RWPE2 (cell line): ENCODE data around the gene ALLC.
"Not testable (repeated sequence)": the region's sequence is repeated elsewhere in the genome, so short reads cannot be mapped to it uniquely, and the experiment has no call there.

Experiments used
- ATAC-seq: fragments of 200-7000 bp; cut with Tn5 transposase; 3 replicates; pipeline ENCODE4 v1.9.1; 2021; ENCODE audit warnings: low read depth
- DNase-seq: peaks from one replicate; pipeline ENCODE4 v3.0.0-alpha.2; 2020; ENCODE audit warnings: low spot score
- H3K27ac ChIP-seq: fragments of 450-650 bp; 2 replicates; pipeline ENCODE4 v1.5.1; 2017; ENCODE audit warnings: mild to moderate bottlenecking; ENCODE audit not compliant: poor library complexity, severe bottlenecking
- H3K27me3 ChIP-seq: fragments of 250-450 bp; sonication (Bioruptor Pico); 2 replicates; pipeline ENCODE4 v1.5.1; 2021; ENCODE audit warnings: mild to moderate bottlenecking, moderate library complexity; ENCODE audit not compliant: insufficient read depth, poor library complexity, severe bottlenecking
- H3K36me3 ChIP-seq: fragments of 250-450 bp; sonication (Bioruptor Pico); 2 replicates; pipeline ENCODE4 v1.5.1; 2020; ENCODE audit warnings: low read depth, mild to moderate bottlenecking, moderate library complexity
- H3K4me1 ChIP-seq: fragments of 250-450 bp; sonication (Bioruptor Pico); 2 replicates; pipeline ENCODE4 v1.5.1; 2021; ENCODE audit warnings: mild to moderate bottlenecking, moderate library complexity; ENCODE audit not compliant: insufficient read depth, poor library complexity, severe bottlenecking
- H3K4me3 ChIP-seq: fragments of 250-450 bp; sonication (Bioruptor Pico); 2 replicates; pipeline ENCODE4 v1.5.1; 2021; ENCODE audit warnings: mild to moderate bottlenecking, moderate library complexity; ENCODE audit not compliant: severe bottlenecking
- H3K9me3 ChIP-seq: fragments of 250-450 bp; sonication (Bioruptor Pico); 2 replicates; pipeline ENCODE4 v1.5.1; 2021; ENCODE audit warnings: mild to moderate bottlenecking, moderate library complexity; ENCODE audit not compliant: severe bottlenecking
- TF ChIP-seq, protein P1 (sequence below): fragments of 450-650 bp; IDR thresholded peaks from one replicate; pipeline ENCODE4 v1.5.1; 2017; ENCODE audit warnings: mild to moderate bottlenecking, moderate library complexity; ENCODE audit not compliant: poor library complexity, severe bottlenecking

The ALLC gene

GRCh38 chr2:3617198-3617890 lies 40.7 kb upstream of the ALLC start:
- H3K4me1 ChIP-seq, result peaks cover 13% of the 10 kb centered on the region
- TF ChIP-seq, protein P1, sequence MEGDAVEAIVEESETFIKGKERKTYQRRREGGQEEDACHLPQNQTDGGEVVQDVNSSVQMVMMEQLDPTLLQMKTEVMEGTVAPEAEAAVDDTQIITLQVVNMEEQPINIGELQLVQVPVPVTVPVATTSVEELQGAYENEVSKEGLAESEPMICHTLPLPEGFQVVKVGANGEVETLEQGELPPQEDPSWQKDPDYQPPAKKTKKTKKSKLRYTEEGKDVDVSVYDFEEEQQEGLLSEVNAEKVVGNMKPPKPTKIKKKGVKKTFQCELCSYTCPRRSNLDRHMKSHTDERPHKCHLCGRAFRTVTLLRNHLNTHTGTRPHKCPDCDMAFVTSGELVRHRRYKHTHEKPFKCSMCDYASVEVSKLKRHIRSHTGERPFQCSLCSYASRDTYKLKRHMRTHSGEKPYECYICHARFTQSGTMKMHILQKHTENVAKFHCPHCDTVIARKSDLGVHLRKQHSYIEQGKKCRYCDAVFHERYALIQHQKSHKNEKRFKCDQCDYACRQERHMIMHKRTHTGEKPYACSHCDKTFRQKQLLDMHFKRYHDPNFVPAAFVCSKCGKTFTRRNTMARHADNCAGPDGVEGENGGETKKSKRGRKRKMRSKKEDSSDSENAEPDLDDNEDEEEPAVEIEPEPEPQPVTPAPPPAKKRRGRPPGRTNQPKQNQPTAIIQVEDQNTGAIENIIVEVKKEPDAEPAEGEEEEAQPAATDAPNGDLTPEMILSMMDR, result no peak
- DNase-seq (peak; percentile 15), ATAC-seq (no peak)
- H3K36me3 ChIP-seq, result no peaks in the 10 kb centered on the region
- peaks cover 3% of the 10 kb centered on the region for H3K9me3 ChIP-seq
- H3K4me3 ChIP-seq, result no peak overlapping the region
- H3K27ac ChIP-seq, result no peak overlapping the region
- H3K27me3 ChIP-seq, result no peaks in the 10 kb centered on the region

- no peak overlapping the region for H3K27ac ChIP-seq
- H3K9me3 ChIP-seq, result peaks cover 3% of the 10 kb centered on the region
- H3K27me3 ChIP-seq, result no peaks in the 10 kb centered on the region
- no peaks in the 10 kb centered on the region for H3K36me3 ChIP-seq
- DNase-seq (no peak), ATAC-seq (no peak)
- TF ChIP-seq, protein P1, result no peak
- peaks cover 13% of the 10 kb centered on the region for H3K4me1 ChIP-seq
- no peak overlapping the region for H3K4me3 ChIP-seq
Measured at GRCh38 chr2:3618367-3618766, 39.6 kb upstream of the ALLC start.

GRCh38 chr2:3619033-3619432 lies 39.0 kb upstream of the ALLC start:
- no peak overlapping the region for H3K4me3 ChIP-seq
- H3K27me3 ChIP-seq, result no peaks in the 10 kb centered on the region
- TF ChIP-seq, protein P1, result no peak
- H3K4me1 ChIP-seq, result peaks cover 13% of the 10 kb centered on the region
- peaks cover 3% of the 10 kb centered on the region for H3K9me3 ChIP-seq
- H3K27ac ChIP-seq, result no peak overlapping the region
- ATAC-seq (no peak), DNase-seq (no peak)
- H3K36me3 ChIP-seq, result no peaks in the 10 kb centered on the region

DNA sequence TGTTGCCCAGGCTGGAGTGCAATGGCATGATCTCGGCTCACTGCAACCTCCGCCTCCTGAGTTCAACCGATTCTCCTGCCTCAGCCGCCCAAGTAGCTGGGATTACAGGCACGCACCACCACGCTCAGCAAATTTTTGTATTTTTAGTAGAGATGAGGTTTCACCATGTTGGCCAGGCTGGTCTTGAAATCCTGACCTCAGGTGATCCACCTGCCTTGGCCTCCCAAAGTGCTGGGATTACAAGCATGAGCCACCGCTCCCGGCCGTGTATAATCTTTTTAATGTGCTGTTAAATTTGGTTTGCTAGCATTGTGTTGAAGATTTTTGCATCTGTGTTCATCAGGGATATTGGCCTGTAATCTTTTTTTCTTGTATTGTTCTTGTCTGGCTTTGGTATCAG lies 38.3 kb upstream of the ALLC start:
- not testable (repeated sequence) for H3K27ac ChIP-seq, H3K4me3 ChIP-seq, DNase-seq, H3K9me3 ChIP-seq, H3K27me3 ChIP-seq, H3K36me3 ChIP-seq, ATAC-seq
- peaks cover 13% of the 10 kb centered on the region for H3K4me1 ChIP-seq

DNA sequence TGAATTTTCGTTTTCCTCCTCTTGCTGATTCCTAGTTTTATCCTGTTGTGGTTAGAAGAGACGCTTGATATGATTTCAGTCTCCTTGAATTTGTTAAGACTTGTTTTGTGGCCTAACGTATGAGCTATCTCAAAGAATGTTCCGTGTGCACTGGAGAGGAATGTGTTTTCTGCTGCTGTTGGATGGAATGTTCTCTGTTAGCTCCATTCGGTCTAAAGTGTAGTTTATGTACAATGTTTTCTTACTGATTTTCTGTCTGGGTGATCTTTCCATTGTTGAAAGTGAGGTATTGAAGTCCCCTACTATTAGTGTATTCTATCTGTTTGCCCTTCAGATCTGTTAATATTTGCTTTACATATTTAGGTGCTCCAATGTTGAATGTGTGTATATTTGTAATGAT lies 37.2 kb upstream of the ALLC start:
- no peak overlapping the region for H3K4me3 ChIP-seq
- no peaks in the 10 kb centered on the region for H3K36me3 ChIP-seq
- TF ChIP-seq, protein P1, result no peak
- peaks cover 3% of the 10 kb centered on the region for H3K9me3 ChIP-seq
- no peaks in the 10 kb centered on the region for H3K27me3 ChIP-seq
- H3K27ac ChIP-seq, result peak overlapping the region; percentile 62
- DNase-seq (no peak), ATAC-seq (peak; percentile 99)
- H3K4me1 ChIP-seq, result peaks cover 13% of the 10 kb centered on the region
